ENCODE data around the gene ZFR.
A peak's percentile ranks its signal among the peaks of the same experiment; 100 is the strongest.
"Not testable (repeated sequence)": the region's sequence is repeated elsewhere in the genome, so short reads cannot be mapped to it uniquely, and the experiment has no call there.

The ZFR gene

DNA sequence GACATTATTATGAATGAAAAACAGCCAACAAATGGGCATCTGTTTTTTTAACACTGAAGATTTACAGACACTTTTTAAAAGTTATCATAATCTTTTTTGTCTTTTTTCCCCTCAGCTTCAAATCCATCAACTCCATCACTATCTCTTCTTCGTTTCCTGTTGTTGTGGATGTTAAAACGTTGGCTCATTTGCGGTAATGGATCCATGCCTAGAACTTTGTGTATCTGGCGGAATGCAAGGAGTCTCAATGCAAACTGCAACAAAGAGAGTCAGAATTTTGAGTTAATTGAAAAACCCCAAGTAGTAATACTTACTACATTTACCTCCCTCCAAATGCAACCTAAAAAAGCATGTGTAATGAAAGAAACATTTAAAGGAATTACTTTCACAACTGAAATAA is 88.9 kb downstream of the ZFR start:
- DNase-seq = no peak

DNA sequence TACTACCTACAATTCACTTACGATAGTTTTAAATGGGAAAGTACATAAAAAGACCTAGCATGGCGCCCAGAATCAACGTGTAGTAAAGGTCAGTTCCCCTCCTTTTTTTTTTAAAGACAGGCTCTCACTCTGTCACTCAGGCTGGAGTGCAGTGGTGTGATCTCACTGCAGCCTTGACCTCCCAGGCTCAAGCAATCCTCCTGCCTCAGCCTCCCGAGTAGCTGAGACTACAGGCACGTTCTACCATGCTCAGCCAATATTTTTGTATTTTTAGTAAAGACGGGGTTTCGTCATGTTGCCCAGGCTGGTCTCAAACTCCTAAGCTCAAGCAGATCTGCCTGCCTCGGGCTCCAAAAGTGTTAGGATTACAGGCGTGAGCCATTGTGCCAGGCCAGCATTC is 91.1 kb downstream of the ZFR start:
- DNase-seq = no peak

DNA sequence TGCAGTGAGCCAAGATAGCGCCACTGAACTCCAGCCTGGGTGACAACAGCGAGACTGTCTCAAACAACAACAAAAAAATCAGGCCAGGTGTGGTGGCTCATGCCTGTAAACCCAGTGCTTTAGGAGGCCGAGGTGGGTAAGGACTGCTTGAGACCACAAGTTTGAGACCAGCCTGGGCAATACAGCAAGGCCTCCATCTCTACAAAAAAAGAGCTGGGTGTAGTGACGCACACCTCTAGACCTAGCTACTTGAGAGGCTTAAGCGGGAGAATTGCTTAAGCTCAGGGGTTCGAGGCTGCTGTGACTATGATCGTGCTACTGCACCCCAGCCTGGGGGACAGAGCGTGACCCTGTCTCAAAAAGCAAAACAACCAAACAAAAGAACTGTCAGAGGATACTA is 91.9 kb downstream of the ZFR start:
- no peak for DNase-seq

DNA sequence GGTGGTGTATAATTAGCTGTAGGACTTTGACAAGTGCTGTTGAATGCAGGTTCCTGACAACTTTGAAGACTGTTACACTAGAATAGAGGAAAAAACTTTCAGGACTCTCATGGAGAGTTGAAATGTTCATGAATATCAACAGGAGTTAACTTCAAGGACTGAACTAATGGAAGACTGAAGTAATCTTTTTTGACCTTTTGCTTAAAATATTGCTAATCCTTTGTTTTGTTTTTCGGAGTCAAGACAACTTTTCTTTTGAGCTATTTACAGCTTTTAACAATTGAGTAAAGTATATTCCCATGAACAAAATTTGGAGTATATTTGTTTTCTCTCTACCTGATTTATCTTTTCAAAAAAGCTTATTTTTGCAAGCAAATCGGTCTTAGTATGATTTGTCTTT is 97.7 kb downstream of the ZFR start:
- no peak for DNase-seq

DNA sequence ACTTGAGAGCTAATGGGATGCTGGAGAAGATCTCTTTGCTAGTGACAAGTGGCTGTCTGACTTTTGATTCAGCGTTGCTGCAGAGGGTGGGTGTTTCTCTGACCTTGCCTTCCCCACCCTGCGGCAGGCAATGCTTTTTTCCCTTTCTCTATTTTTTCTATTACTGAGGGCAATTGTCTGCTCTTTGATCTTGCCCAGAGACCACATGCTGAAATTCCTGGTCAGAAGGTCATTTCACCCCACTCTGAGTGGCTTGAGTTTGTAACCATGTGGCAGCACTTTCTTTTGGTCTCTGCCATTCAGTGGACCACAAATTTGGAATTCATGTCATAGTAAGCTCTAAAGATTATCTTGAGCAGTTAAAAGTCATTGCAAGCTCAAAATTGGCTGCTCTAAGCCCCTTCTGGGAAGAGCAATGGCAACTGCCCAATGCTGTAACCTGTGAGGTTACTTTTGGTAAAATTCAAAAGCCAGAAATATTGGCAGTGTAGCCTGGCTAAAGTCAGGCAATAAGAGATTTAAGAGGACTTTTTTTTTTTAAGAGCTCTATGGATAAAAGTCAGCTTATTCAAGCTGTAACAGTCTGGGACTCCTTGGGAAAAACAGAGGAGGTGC is 101.4 kb downstream of the ZFR start:
- DNase-seq = no peak

DNA sequence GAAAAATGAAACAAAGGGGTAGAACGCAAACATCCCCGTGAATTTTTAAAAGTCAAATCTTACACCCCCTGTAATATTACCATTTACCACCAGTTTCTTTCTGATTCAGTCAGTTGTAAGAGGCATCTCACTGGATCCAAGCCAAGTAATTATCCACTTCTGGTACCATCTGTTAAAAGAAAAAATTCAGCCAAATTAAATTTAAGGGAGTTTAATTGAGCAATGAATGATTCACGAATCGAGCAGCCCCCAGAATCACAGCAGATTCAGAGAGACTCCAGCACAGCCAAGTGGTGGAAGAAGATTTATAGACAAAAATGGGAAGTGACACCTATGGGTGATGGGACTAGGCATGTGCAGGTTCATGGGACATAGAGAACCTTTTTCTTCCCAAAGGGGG is 101.9 kb downstream of the ZFR start:
- DNase-seq = no peak

DNA sequence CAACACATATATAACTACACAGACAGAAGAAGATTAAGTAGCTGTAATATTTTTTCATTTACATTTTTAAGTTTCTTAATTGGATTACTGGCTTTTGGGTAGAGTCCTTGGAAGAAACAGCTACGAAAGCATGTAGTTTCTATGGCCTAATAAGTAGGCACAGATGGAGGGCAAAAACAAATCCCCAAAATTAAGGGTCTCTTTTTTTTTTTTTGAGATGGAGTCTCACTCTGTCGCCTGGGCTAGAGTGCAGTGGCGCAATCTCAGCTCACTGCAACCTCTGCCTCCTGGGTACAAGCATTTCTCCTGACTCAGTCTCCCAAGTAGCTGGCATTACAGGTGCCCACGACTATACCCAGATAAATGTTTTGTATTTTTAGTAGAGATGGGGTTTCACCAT is 104.7 kb downstream of the ZFR start:
- no peak for DNase-seq

DNA sequence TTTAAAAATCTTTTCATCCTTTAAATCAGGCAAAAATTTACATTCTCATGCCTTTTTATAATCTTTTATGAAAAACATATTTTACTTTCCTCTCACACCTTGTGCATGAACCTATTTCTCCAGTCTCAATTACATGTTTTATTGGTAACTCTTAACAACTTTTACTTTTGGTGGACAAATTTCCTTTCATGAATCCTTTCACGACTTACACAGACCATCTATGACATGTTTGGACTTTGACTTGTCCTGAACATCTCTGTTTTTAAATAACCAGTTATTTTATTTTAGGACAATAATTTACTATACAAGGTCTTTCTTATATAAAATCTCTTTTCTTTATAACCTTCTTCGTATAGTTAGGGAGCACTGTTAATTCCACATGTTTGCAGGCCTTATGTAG is 105.3 kb downstream of the ZFR start:
- no peak for DNase-seq

DNA sequence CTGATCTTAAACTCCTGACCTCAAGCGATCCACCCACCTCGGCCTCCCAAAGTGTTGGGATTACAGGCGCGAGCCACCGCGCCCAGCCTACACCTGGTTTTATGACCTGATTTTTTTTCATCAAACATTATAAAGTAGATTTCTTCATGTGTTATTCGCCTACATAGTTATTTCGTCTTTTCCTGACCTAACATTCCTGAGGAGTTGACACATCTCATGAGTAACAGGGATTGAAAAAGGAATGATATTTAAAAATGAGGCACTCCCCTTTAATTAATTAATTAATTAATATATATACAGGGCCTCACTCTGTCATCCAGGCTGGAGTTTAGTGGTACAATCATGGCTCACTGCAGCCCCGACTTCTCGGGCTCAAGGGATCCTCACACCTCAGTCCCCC is 111.6 kb downstream of the ZFR start:
- no peak for DNase-seq

DNA sequence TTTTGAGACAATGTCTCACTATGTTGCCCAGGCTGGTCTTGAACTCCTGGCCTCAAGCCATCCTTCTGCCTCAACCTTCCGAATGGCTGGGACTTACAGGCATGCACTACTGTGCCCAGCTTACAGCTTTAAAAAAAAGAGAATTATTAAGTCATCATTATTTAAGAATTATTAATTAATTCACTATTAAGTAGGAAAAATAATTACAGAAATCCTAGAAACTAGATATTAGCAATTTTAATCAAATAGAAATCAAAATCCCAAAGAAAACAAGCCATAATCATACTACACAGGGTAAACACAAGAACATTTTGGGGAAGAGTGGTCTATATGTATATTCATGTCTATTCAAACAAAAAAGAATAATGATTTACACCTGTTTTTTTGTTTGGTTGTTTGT is 112.2 kb downstream of the ZFR start:
- no peak for DNase-seq

DNA sequence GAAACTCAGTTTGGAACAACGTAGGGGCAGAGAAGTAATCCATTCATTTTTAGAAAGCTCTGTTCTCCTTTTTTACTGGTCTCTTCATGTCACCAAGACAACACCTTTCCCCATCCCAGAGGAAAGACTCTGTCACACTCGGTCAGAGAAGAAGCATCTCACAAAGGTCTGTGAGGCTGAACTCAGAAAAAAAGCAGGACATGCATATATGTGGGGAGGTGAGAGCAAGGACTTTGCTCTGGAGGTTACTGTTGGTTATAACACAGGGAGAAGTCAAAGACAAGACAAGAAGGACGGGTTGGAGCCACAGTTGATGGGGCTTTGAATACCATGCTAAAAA is 112.6 kb downstream of the ZFR start:
- DNase-seq = no peak

DNA sequence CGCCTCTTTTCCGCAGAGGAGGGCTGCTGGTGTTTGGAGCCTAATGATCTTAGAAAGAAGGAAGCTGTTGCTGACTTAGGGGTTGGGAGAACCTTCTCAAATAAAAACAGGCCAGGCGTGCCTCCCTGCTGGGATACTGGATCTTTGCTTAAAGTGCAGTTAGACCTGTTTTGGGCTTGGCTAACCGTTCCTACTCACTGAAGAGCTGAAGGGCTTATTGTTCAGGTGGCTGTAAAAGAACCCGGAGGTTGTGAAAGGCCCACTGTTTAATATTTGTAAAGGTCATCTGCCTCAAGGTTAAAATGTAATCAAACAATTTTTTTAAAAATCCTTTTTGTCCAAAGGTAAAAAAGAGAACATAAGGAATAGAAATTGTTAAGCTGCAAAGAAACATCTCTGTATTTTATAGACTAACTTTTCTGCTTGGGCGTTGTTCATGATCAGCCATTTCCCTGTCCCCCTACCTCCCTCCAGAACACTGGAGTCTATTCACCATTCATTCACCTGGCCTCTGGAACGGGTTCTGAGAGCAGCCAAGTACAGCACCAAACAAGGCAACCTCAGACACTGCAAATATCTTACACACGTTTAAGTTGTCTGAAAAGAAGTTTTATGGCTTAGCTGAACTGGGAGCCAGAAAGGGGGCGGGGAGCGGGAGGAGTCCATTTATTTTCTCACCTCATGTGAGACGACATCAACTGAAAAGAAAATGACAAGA is 113.2 kb downstream of the ZFR start:
- no peak for DNase-seq

DNA sequence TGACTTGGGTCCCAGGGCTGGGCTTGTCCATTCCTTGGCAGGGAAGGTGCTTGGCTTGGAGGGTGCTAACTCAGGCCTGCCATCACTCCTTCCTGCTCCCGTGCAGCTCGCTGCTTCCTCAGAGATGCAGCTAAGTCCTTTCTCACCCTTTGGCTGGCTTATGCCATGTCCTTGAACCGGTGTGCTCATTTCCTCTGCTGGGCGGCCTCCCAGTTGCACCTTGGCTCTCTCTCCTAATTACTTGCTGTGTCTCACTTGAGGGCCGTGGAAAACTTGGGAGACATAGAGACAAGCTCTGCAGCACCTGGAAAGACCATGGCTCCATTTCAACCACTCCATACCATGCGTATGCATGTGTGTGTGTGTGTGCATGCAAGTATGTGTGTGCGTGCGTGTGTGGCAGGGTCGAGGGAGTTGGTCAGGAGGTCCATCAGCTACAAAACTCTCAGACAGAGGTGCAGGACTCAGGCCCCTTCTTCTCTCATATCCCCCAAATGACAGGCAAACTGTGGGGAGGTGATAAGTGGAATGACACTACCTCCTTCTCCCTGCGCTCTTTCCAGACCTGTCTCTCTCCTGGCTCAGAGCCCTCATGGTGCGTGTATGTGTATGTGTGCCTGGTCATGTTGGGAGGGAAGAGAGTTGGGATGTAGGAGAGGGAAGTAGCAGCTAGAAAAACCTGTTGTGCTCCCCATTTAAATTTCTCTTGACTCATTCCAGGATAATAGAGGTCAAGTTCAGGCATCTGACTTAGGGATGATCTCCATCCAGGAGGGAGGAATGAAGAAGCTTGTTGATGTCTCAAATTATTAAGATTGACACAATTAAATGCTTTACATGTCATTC is 114.2 kb downstream of the ZFR start:
- no peak for DNase-seq

DNA sequence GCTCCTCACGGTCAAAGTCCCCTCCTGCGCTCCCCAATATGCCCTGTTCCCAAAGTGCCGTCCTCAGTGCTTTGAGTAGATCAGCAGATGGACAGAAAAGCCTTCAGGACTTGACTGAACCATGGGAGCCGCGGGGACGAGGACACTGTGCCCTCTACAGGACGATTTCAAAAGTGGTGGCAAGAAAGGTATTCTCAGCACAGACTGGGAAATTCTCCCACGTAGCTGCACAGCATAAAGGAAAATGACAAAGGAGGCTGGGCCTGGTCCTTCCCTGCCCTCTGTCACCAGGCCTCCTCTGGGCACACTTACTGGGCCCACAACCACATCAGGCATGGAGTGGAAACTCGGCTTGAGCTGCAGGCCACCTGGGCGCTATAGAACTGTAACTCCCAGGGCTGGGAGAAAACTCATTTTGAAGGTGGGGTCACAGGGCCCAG is 115.1 kb downstream of the ZFR start:
- DNase-seq = peak; percentile 46 to 75

DNA sequence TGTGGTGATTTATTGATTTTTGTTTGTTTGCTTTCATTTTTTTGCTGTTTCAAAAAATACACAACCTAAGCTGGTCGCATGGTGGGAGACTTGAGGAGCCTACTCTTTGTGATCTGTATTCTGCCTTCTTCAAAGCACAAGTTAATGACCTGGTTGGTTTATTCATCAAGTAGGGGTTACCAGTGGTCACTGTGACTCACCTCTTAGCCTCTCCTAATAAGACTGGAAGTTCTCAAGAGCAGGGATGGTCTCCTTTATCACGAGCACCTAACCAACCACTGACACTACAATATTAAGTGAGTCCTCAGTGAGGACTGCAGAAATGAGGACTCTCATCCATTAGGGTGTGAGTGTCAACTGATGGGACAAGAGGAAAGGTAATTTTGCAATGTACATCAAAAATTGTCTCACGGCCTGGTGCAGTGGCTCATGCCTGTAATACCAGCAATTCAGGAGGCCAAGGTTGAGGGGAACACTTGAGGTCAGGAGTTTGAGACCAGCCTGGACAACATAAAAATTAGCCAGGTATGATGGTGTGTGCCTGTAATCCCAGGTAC is 118.2 kb downstream of the ZFR start:
- no peak for DNase-seq

DNA sequence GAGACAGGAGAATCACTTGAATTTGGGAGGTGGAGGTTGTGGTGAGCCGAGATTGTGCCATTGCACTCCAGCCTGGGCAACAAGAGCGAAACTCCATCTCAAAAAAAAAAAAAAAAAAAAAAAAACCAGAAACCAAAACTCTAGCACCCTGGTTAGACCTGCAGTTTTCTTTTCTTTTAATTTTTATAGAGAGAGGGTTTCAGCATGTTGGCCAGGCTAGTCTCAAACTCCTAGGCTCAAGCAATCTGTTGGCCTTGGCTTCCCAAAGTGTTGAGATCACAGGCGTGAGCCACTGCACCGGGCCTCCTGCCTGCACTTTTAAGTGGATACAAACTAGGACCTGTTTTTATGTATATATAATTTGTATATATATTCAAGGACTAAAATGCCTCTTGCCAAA is 118.9 kb downstream of the ZFR start:
- no peak for DNase-seq

DNA sequence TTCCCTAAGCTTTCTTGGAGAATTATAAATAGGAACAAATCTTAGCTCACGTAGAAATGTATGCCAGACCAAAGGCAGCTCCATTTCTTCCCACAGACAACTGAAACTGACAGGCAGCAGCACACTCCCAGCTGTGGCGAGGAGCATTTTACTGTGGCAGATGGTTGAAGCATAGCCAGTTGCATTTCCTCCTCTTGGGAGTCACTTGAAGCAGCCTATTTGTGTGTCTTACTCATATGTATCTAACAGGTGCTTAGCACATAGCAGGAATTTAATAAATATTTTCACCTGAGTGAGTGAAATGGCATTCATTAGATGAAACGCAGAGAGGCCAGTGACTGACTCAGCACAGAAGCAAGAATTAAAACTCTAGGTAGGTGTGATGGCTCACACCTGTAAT is 119.5 kb downstream of the ZFR start:
- no peak for DNase-seq

DNA sequence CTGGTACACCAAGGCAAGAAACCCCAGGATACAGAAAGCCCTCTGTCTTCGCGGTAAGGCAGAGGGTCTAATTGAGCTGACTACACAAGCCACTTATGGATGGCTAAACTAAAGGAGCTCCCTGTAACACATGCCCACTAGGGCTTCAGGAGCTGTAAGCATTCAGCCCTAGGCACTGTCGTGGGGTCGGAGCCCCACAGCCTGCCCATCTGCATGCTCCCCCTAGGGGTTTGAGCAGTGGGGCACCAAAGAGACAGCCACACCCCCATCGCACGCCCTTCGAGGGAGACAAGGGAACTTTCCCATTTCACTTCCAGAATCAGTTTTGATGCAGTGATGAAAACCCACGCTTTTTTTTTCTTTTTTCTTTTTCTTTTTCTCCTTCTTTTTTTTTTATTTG is 120.8 kb downstream of the ZFR start:
- no peak for DNase-seq

DNA sequence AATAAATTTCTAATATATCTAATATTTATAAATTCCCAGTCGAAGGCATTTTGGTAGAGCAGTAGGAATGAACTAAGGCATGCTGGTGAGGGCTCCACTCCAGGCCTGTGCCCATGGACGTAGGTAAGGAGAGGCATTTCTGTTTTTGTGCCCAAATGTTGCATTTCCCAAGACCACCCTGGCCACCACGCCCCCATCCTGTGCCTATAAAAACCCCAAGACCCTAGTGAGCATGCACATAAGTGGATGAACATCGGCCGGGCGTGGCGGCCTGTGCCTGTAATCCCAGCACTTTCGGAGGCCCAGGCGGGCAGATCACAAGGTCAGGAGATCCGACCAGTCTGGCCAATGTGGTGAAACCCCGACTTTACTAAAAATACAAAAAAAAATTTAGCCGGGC is 121.7 kb downstream of the ZFR start:
- DNase-seq = no peak

DNA sequence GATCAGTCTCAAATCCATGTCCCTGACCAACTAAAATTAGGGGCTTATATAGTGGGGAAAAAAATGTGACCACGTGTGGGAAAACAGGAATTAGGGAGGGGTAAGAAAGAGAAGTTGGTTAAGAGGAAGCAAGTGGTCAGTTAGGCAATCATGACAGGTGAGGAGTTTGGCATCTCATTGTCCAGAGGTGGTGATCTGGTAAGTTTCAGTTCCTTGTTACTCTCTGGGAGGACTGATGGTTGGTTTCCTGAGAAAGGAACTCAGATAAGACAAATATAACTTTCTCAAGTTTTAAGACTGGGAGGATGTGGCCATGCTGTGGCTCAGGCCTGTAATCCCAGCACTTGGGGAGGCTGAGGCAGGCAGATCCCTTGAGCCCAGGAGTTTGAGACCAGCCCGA is 122.8 kb downstream of the ZFR start:
- DNase-seq = not testable (repeated sequence)

DNA sequence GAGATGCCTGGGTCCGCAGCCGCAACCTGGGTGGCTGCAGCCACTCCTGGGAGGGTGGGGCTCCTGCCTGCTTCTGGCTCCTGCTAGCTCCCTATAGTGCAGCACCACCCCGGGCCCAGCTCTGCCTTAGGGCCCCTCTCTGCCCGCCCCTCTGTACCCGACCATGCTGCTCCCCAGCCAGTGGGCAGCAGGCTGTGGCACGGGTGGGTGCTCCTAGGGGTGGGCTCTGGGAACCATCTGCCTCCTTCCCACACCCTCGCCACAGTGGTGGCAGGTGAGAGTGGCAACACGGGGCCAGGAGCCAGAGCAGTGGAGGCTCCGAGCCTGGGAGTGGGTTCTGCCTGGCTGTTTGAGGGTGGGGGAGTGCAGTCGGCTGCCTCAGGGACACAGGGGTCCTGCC is 124.0 kb downstream of the ZFR start:
- no peak for DNase-seq

DNA sequence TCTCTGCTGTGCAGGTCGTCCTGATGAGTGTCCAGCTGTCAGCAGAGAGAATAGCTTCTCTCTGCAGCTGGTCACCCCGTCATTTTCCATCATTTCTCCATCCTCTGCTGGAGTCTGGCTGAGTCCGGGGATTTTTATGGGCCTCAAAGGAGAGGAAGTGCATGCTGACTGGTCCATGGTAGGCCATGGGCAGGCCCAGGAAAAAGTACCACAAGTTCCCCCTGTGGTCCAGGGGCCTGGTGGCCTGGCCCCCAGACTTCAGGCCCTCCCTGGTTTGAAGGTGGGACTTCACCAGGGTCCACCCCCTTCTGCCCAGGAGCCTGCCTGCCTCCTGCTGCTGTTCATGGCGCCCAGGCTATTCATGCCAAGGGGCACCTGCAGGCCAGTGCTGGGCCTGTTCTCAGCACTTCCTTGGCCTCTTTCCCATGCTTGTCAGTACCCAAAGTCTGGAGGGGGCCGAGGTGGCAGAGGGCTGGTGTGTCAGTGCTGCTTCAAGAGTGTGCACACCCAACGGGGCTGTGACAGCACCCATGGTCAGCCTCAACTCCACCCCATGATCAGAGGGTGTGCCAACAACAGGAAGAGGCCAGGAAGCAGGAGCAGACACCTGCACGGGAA is 124.5 kb downstream of the ZFR start:
- DNase-seq = peak in 1 of 2 donors; percentile 42

DNA sequence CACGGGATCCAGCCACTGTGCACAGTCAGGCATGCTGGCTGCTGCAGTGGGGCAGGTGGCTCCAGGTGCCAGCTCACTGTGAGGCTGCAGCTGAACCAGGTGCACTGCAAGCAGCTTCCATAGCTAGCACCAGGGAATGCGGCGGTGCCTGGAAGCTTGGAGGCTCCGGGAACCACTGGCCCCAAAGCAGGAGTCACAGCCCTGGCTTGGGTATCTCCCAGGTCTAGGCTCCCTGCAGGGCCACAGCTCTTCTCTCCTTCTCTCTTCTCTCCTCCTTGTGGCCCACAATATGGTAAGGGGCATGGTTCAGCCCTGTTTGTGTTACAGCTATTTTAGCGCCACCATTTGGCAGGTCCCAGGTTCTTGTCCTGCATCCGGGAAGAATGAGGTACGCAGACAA is 125.1 kb downstream of the ZFR start:
- DNase-seq = no peak

Data from inflammatory macrophage treated with lipopolysaccharide for 1 hour (primary cell).